Nephron (organoid): ENCODE results near the gene CERS4.
"Not testable (repeated sequence)": the region's sequence is repeated elsewhere in the genome, so short reads cannot be mapped to it uniquely, and the experiment has no call there.

Experiments used
- H3K27ac Mint-ChIP-seq, 3 experiments: 2 replicates each; pipeline ENCODE4 v1.8.0; 2020; ENCODE audit warnings: mixed read lengths in 3 of 3, mild to moderate bottlenecking in 2 of 3, moderate library complexity in 1 of 3
- H3K27me3 Mint-ChIP-seq: 2 replicates; pipeline ENCODE4 v1.8.0; 2021; ENCODE audit warnings: low read depth, mild to moderate bottlenecking, moderate library complexity, mixed read lengths
- H3K36me3 Mint-ChIP-seq: 2 replicates; pipeline ENCODE4 v1.8.0; 2020; ENCODE audit warnings: low read depth, mixed read lengths
- H3K4me1 Mint-ChIP-seq: 2 replicates; pipeline ENCODE4 v1.8.0; 2020; ENCODE audit warnings: mixed read lengths
- H3K4me3 Mint-ChIP-seq, 3 experiments: 2 replicates each; pipeline ENCODE4 v1.8.0; 2020; ENCODE audit warnings: mild to moderate bottlenecking in 3 of 3, mixed read lengths in 3 of 3, moderate library complexity in 2 of 3
- H3K9me3 Mint-ChIP-seq: 2 replicates; pipeline ENCODE4 v1.8.0; 2020; ENCODE audit warnings: mixed read lengths
- TF ChIP-seq, protein P1 (sequence below), 3 experiments: fragments of 200-600 bp; sonication (generic); IDR thresholded peaks; one replicate each; pipeline ENCODE4 v1.5.0; 2021; ENCODE audit warnings: antibody characterized with exemption in 3 of 3; ENCODE audit not compliant: unreplicated experiment in 3 of 3

CERS4 gene

DNA sequence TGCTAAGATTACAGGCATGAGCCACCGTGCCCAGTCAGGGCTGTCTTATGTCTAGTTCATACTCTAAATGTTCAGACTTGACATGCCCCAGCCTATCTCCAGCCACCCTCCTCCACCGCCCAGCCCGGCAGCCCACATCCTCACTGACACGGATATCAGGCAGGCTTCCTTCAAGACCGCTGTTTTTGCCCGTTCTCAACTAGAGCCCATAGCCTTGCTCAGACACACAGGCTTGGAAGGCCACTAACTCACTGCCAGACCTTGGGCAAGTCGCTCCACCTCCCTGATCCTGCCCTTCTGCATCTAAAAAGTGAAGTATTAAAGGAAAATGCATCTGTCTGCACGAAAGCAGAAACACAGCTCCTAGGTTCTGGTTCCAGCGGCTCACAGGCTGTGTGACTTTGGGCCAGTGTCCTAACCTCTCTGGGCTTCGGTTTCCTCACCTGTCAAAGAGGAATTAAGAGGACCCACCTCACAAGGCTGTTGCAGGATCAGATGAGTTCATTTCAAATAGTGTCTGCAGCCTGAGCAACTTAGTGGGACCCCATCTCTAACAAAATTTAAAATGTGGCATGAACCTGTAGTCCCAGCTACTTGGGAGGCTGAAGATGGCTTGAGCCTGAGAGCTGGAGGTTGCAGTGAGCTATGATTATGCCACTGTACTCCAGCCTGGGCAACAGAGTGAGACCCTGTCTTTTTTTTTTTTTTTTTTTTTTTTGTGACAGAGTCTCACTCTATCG lies 14.5 kb upstream of the CERS4 start:
- TF ChIP-seq, protein P1, sequence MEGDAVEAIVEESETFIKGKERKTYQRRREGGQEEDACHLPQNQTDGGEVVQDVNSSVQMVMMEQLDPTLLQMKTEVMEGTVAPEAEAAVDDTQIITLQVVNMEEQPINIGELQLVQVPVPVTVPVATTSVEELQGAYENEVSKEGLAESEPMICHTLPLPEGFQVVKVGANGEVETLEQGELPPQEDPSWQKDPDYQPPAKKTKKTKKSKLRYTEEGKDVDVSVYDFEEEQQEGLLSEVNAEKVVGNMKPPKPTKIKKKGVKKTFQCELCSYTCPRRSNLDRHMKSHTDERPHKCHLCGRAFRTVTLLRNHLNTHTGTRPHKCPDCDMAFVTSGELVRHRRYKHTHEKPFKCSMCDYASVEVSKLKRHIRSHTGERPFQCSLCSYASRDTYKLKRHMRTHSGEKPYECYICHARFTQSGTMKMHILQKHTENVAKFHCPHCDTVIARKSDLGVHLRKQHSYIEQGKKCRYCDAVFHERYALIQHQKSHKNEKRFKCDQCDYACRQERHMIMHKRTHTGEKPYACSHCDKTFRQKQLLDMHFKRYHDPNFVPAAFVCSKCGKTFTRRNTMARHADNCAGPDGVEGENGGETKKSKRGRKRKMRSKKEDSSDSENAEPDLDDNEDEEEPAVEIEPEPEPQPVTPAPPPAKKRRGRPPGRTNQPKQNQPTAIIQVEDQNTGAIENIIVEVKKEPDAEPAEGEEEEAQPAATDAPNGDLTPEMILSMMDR (IDR thresholded peaks at IDR 0.05; ENCODE audit: unreplicated experiment in 3 of 3): no peak
- Mint-ChIP-seq H3K27me3 (peaks cover 4% of the 10 kb centered on the region), H3K4me1 (peaks cover 6% of the 10 kb centered on the region), H3K4me3 (peak overlapping the region in 1 of 3 experiments; percentile 21), H3K9me3 (no peaks in the 10 kb centered on the region), H3K27ac (peak overlapping the region; percentile 29 to 93 (median 70)), H3K36me3 (no peaks in the 10 kb centered on the region)

DNA sequence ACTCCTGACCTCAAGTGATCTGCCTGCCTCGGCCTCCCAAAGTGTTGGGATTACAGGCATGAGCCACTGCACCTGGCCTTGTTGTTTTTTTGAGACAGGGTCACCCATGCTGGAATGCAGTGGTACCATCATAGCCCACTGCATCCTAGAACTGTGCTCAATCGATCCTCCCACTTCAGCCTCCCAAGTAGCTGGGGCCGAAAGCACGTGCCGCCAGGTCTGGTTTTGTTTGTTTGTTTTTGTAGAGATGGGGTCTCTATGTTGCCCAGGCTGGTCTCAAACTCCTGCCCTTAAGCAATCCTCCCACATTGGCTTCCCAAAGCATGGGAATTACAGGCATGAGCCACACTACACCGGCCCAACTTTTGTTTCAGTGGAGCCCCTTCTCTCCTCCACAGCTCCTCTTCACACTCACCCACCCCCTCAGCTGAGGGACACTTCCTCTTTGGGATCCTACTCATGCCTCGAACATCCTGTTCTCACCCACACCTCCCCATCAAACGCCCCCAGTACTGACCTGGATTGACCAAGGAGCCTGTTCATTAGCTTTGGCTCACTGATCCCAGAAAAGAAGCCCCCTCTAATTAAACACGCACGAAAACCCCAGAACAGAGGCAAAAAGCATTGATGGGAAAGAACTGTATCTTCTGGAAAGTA lies 12.8 kb upstream of the CERS4 start:
- Mint-ChIP-seq H3K4me1 (peaks cover 6% of the 10 kb centered on the region), H3K4me3 (no peak overlapping the region), H3K27ac (peak overlapping the region; percentile 25 to 57 (median 41)), H3K27me3 (peaks cover 8% of the 10 kb centered on the region), H3K9me3 (no peaks in the 10 kb centered on the region), H3K36me3 (no peaks in the 10 kb centered on the region)
- TF ChIP-seq, protein P1 (IDR thresholded peaks at IDR 0.05; ENCODE audit: unreplicated experiment in 3 of 3): no peak

DNA sequence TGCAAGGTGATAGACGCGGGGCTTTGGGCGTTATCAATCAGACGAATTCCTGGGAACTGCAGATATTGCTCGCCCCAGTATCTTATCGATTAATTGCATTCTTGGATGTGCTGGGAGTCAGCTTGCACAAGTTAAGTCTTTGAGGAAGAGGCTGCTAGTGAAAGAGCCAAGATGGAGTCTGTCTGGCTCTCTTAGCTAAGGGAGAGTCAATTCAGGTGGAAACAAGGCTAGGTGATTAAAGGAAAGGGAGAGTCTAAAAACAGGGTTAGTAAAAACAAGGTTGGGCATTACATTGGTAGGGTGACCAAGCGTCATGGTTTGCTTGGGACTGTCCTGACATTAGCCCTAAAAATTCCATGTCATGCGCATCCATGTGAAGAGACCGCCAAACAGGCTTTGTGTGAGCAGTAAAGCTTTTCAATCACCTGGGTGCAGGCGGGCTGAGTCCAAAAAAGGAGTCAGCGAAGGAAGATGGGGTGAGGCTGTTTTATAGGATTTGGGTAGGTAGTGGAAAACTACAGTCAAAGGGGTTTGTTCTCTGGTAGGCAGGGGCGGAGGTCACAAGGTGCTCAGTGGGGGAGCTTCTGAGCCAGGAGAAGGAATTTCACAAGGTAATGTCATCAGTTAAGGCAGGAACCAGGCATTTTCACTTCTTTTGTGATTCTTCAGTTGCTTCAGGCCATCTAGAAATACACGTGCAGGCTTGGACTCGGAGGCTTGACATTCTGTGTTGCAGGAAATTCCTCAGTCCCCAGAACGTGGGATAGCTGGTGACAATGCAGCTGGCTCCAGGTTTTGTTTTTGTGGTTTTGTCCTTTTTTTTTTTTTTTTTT lies 5.7 kb upstream of the CERS4 start:
- H3K27me3 Mint-ChIP-seq: peaks cover 25% of the 10 kb centered on the region
- not testable (repeated sequence) for H3K9me3 Mint-ChIP-seq, H3K36me3 Mint-ChIP-seq, H3K27ac Mint-ChIP-seq, H3K4me3 Mint-ChIP-seq, H3K4me1 Mint-ChIP-seq

DNA sequence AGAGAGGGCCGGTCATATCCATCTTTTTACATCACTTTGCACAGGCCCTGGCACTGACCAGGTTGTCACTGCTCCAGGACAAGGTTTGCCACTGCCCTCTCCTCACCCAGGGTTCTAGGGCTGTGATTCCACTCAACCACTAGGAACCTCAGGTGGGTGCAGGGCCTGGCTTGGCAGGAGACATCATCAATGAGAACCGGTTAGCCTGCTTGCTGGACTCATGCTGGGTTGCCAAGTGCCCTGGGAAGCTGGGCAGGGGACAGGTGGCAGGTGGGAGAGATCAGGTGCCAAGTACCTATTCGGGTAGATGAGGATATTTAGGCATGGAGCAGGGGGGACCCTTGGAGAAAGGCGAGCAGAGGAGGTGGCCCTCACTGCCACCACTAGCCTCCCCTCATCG lies 4.2 kb upstream of the CERS4 start:
- Mint-ChIP-seq H3K9me3 (no peaks in the 10 kb centered on the region), H3K27ac (no peak overlapping the region), H3K4me1 (peaks cover 3% of the 10 kb centered on the region), H3K36me3 (no peaks in the 10 kb centered on the region), H3K4me3 (no peak overlapping the region), H3K27me3 (peaks cover 25% of the 10 kb centered on the region)
- TF ChIP-seq, protein P1 (IDR thresholded peaks at IDR 0.05; ENCODE audit: unreplicated experiment in 3 of 3): no peak

DNA sequence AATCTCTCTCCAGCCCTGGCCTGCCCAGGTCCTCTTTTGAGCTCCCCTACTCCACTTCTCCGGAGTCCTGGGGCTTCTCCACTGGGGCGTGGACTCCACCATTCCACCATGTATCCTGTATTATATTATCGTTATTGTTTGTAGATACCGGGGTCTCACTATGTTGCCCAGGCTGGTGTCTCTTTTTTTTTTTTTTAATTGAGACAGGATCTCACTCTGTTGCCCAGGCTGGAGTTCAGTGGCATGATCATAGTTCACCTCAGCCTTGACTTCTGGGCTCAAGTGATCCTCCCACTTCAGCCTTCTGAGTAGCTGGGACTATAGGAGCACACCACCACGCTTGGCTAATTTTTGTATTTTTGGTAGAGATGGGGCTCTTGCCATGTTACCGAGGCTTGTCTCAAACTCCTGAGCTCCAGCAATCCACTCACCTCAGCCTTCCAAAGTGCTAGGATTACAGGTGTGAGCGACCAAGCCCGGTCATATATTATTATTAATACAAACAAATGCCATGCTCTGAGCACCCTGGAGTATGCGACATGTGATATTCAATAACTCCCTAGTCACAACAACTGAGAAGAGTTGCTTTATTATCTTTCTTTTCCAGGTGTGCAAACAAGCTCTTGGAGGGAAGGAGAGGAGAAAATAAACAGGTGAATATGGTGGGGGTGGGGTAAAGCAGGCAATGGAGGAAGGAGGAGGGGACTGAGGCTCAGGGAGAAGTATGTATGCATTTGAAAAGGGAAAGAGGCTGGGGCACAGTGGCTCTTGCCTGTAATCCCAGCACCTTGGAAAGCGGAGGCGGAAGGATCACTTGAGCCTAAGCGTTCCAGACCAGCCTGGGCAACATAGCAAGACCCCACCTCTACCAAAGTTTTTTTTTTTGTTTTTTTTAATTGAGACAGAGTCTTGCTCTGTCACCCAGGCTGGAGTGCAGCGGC lies 2.8 kb upstream of the CERS4 start:
- TF ChIP-seq, protein P1 (IDR thresholded peaks at IDR 0.05; ENCODE audit: unreplicated experiment in 3 of 3): no peak
- H3K4me1 Mint-ChIP-seq: peaks cover 9% of the 10 kb centered on the region
- peaks cover 17% of the 10 kb centered on the region for H3K27me3 Mint-ChIP-seq
- H3K4me3 Mint-ChIP-seq: peak overlapping the region; percentile 70 to 73 (median 71)
- H3K36me3 Mint-ChIP-seq: no peaks in the 10 kb centered on the region
- peak overlapping the region in 1 of 3 experiments; percentile 28 for H3K27ac Mint-ChIP-seq
- no peaks in the 10 kb centered on the region for H3K9me3 Mint-ChIP-seq

DNA sequence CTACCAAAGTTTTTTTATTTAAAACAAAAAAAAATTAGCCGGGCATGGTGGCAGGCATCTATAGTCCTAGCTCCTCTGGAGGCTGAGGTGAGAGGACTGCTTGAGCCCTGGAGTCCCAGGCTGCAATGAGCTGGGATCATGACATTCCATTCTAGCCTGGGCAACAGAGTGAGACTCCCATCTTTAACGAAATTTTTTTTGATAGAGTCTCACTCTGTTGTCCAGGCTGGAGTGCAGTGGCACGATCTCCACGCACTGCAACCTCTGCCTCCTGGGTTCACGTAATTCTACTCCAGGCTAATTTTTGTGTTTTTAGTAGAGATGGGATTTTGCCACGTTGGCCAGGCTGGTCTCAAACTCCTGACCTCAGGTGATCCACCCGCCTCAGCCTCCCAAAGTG lies 1.8 kb upstream of the CERS4 start:
- H3K9me3 Mint-ChIP-seq, H3K27ac Mint-ChIP-seq, H3K36me3 Mint-ChIP-seq: not testable (repeated sequence)
- peak overlapping the region in 1 of 3 experiments; percentile 28 for H3K4me3 Mint-ChIP-seq
- H3K27me3 Mint-ChIP-seq: peaks cover 16% of the 10 kb centered on the region
- H3K4me1 Mint-ChIP-seq: peaks cover 12% of the 10 kb centered on the region
